ENCODE data around the gene NUDT1.

The NUDT1 gene

GRCh38 chr7:2220954-2221353, 21.1 kb upstream of the NUDT1 start:
- H3K27ac ChIP-seq: no peak overlapping the region
- DNase-seq: no peak
- no peak for TF ChIP-seq CTCF (IDR thresholded peaks at IDR 0.05; ENCODE audit: low read depth, low read length, missing control alignments)
- in situ Hi-C loops (cut with HindIII; ENCODE audit: low pct_ligation_motif_present, low sequenced_read_pairs): no loop called here
- peaks cover 27% of the 10 kb centered on the region for H3K36me3 ChIP-seq (replicated peaks)
- no peak overlapping the region for H3K4me3 ChIP-seq (ENCODE audit: low read depth, low read length)
- H3K27me3 ChIP-seq (replicated peaks): no peaks in the 10 kb centered on the region

- no peak overlapping the region for H3K4me3 ChIP-seq (ENCODE audit: low read depth, low read length)
- peaks cover 19% of the 10 kb centered on the region for H3K36me3 ChIP-seq (replicated peaks)
- no peak for DNase-seq
- H3K27ac ChIP-seq: no peak overlapping the region
- H3K27me3 ChIP-seq (replicated peaks): no peaks in the 10 kb centered on the region
- TF ChIP-seq CTCF (IDR thresholded peaks at IDR 0.05; ENCODE audit: low read depth, low read length, missing control alignments): no peak
- in situ Hi-C loops (cut with HindIII; ENCODE audit: low pct_ligation_motif_present, low sequenced_read_pairs): no loop called here
Measured at GRCh38 chr7:2222516-2222915, 19.5 kb upstream of the NUDT1 start.

GRCh38 chr7:2223321-2223720, 18.7 kb upstream of the NUDT1 start:
- no peak for DNase-seq
- in situ Hi-C loops (cut with HindIII; ENCODE audit: low pct_ligation_motif_present, low sequenced_read_pairs): no loop called here
- Histone ChIP-seq H3K27ac (no peak overlapping the region), H3K36me3 (replicated peaks) (peaks cover 16% of the 10 kb centered on the region), H3K4me3 (ENCODE audit: low read depth, low read length) (no peak overlapping the region), H3K27me3 (replicated peaks) (no peaks in the 10 kb centered on the region)
- no peak for TF ChIP-seq CTCF (IDR thresholded peaks at IDR 0.05; ENCODE audit: low read depth, low read length, missing control alignments)

- no peak for DNase-seq
- TF ChIP-seq CTCF (IDR thresholded peaks at IDR 0.05; ENCODE audit: low read depth, low read length, missing control alignments): no peak
- Histone ChIP-seq H3K36me3 (replicated peaks) (peaks cover 16% of the 10 kb centered on the region), H3K4me3 (ENCODE audit: low read depth, low read length) (no peak overlapping the region), H3K27ac (no peak overlapping the region), H3K27me3 (replicated peaks) (no peaks in the 10 kb centered on the region)
- in situ Hi-C loops (cut with HindIII; ENCODE audit: low pct_ligation_motif_present, low sequenced_read_pairs): no loop called here
Measured at GRCh38 chr7:2224491-2224928, 17.5 kb upstream of the NUDT1 start.

- TF ChIP-seq CTCF (IDR thresholded peaks at IDR 0.05; ENCODE audit: low read depth, low read length, missing control alignments): no peak
- H3K27me3 ChIP-seq (replicated peaks): no peaks in the 10 kb centered on the region
- in situ Hi-C loops (cut with HindIII; ENCODE audit: low pct_ligation_motif_present, low sequenced_read_pairs): no loop called here
- H3K27ac ChIP-seq: no peak overlapping the region
- peaks cover 16% of the 10 kb centered on the region for H3K36me3 ChIP-seq (replicated peaks)
- no peak overlapping the region for H3K4me3 ChIP-seq (ENCODE audit: low read depth, low read length)
- DNase-seq: no peak
Measured at GRCh38 chr7:2224934-2225333, 17.1 kb upstream of the NUDT1 start.

GRCh38 chr7:2225336-2225735, 16.7 kb upstream of the NUDT1 start:
- no peaks in the 10 kb centered on the region for H3K27me3 ChIP-seq (replicated peaks)
- H3K4me3 ChIP-seq (ENCODE audit: low read depth, low read length): no peak overlapping the region
- H3K36me3 ChIP-seq (replicated peaks): peaks cover 16% of the 10 kb centered on the region
- in situ Hi-C loops (cut with HindIII; ENCODE audit: low pct_ligation_motif_present, low sequenced_read_pairs): no loop called here
- H3K27ac ChIP-seq: no peak overlapping the region
- no peak for TF ChIP-seq CTCF (IDR thresholded peaks at IDR 0.05; ENCODE audit: low read depth, low read length, missing control alignments)
- no peak for DNase-seq
